Subcutaneous adipose tissue (tissue), 4 donors: ENCODE data around the gene VEGFC. TPM values are rescaled to one million over a fixed set of nuclear protein-coding genes. Genes with fewer than 3 reads are reported as not detected.

ENCODE experiments used
- CTCF ChIP-seq: fragments of 450-650 bp; IDR thresholded peaks from one replicate; pipeline ENCODE4 v1.5.1; 2016; ENCODE audit warnings: low read depth, mild to moderate bottlenecking, control low read depth, antibody characterized with exemption, moderate library complexity
- total RNA-seq, 4 donors: library from RNA; depleted of rRNA; stranded (reverse); fragments of >200 nt; gene quantifications; one replicate each; pipeline ENCODE4 v1.1.0, GENCODE V29; 2016

Gene VEGFC
- total RNA-seq, 4 donors from 2014 or later: 12.6 to 25.4 (median 14.4) TPM

GRCh38 chr4:176834531-176834930 is 41.8 kb upstream of the VEGFC start:
- TF ChIP-seq CTCF: no peak

- no peak for TF ChIP-seq CTCF
These were observed 40.9 kb upstream of the VEGFC start for GRCh38 chr4:176833400-176834175.

GRCh38 chr4:176830971-176831370 is 38.2 kb upstream of the VEGFC start:
- TF ChIP-seq CTCF: no peak

- no peak for TF ChIP-seq CTCF
These were observed 32.9 kb upstream of the VEGFC start for GRCh38 chr4:176825586-176825985.

GRCh38 chr4:176824645-176825366 is 32.1 kb upstream of the VEGFC start:
- TF ChIP-seq CTCF: no peak

GRCh38 chr4:176818531-176818930 is 25.8 kb upstream of the VEGFC start:
- no peak for TF ChIP-seq CTCF

- TF ChIP-seq CTCF: no peak
These were observed 24.5 kb upstream of the VEGFC start for GRCh38 chr4:176817204-176817603.
